HepG2 (cell line): ENCODE measurements around the gene PIGZ. TPM values are rescaled to one million over a fixed set of nuclear protein-coding genes. Genes with fewer than 3 reads are reported as not detected.

Source experiments
- ATAC-seq: fragments of 200-7000 bp; cut with Tn5 transposase; 3 replicates; pipeline ENCODE4 v1.9.1; 2020; ENCODE audit warnings: mild to moderate bottlenecking, moderate library complexity
- BruUV-seq: library from RNA; stranded (reverse); fragments of 400-500 nt; replicated peaks from 2 replicates; lab custom pipeline; 2021; lab: Mats Ljungman, UMichigan
- CTCF ChIA-PET: fragments of 300-600 bp; formaldehyde crosslinking; extraction: SDS; loops from one replicate; lab custom pipeline; 2021; ENCODE audit warnings: low total read pairs, inconsistent platforms, low intra/inter-chr PET ratio; lab: Yijun Ruan, JAX
- POLR2A ChIA-PET: fragments of 350-600 bp; sonication (Branson Sonifier 250); formaldehyde crosslinking; loops from one replicate; lab custom pipeline; 2020; ENCODE audit warnings: antibody characterized with exemption, inconsistent platforms; lab: Yijun Ruan, JAX
- DNase-seq: peaks from one replicate; pipeline ENCODE4 v3.0.0-alpha.2; 2015; ENCODE audit warnings: low spot score
- FAIRE-seq: peaks from 3 replicates; lab custom pipeline; 2011; peaks lifted over from hg19 to GRCh38; lab: Jason Lieb, UNC
- H2AFZ ChIP-seq: one replicate; pipeline ENCODE4 v1.6.1; 2011; ENCODE audit warnings: low read length, inconsistent platforms
- H3K27ac ChIP-seq: fragments of 300-600 bp; 3 replicates; pipeline ENCODE4 v1.8.0; 2011; ENCODE audit warnings: mixed run types, mild to moderate bottlenecking, mixed read lengths, low read length, inconsistent platforms; ENCODE audit not compliant: insufficient read depth; ENCODE audit errors: extremely low read length
- H3K27me3 ChIP-seq, 2 experiments: fragments of 200-600 bp in 1 of 2; 2 replicates in 1 of 2; 3 replicates in 1 of 2; pipeline versions ENCODE4 v1.6.0 to v1.8.0; 2011; ENCODE audit warnings: low read length in 2 of 2, mild to moderate bottlenecking in 2 of 2, moderate library complexity in 2 of 2, inconsistent platforms in 1 of 2; ENCODE audit not compliant: insufficient read depth in 2 of 2, control insufficient read depth in 1 of 2
- H3K36me3 ChIP-seq, 2 experiments: fragments of 200-600 bp in 1 of 2; replicated peaks in 1 of 2; 2 replicates in 1 of 2; 3 replicates in 1 of 2; pipeline versions ENCODE4 v1.5.1 to v1.8.0; 2011; ENCODE audit warnings: low read length in 2 of 2, inconsistent platforms in 1 of 2; ENCODE audit not compliant: insufficient read depth in 2 of 2, control insufficient read depth in 1 of 2
- H3K4me1 ChIP-seq: 2 replicates; pipeline ENCODE4 v1.5.1; 2012; ENCODE audit warnings: low read length, inconsistent platforms; ENCODE audit not compliant: insufficient read depth
- H3K4me2 ChIP-seq: 2 replicates; pipeline ENCODE4 v1.6.0; 2011; ENCODE audit warnings: low read depth, low read length, inconsistent platforms
- H3K4me3 ChIP-seq, 3 experiments: fragments of 200-600 bp in 1 of 3; sonication (generic), shearing (Covaris generic) in 1 of 3; replicated peaks in 1 of 3; 2 replicates each; pipeline ENCODE4 v1.5.1; 2011 to 2016; ENCODE audit warnings: low read length in 3 of 3, inconsistent platforms in 2 of 3, low read depth in 2 of 3, mild to moderate bottlenecking in 2 of 3, control low read depth in 1 of 3, mixed read lengths in 1 of 3; ENCODE audit not compliant: insufficient read depth in 1 of 3
- H3K79me2 ChIP-seq: one replicate; pipeline ENCODE4 v1.6.1; 2011; ENCODE audit warnings: low read length, inconsistent platforms; ENCODE audit not compliant: insufficient read depth
- H3K9ac ChIP-seq: 2 replicates; pipeline ENCODE4 v1.6.0; 2011; ENCODE audit warnings: mild to moderate bottlenecking, low read depth, low read length, inconsistent platforms; ENCODE audit not compliant: insufficient read depth
- H3K9me3 ChIP-seq: 2 replicates; pipeline ENCODE4 v1.5.1; 2012; ENCODE audit warnings: mild to moderate bottlenecking, low read length
- H4K20me1 ChIP-seq: 2 replicates; pipeline ENCODE4 v1.6.0; 2011; ENCODE audit warnings: inconsistent platforms, mild to moderate bottlenecking, low read length, moderate library complexity; ENCODE audit not compliant: insufficient read depth
- ATM ChIP-seq: fragments of 450-650 bp; IDR thresholded peaks from 2 replicates; pipeline ENCODE4 v1.7.1; 2017; ENCODE audit warnings: mild to moderate bottlenecking, borderline replicate concordance
- HIVEP1 ChIP-seq: sonication (generic); formaldehyde crosslinking; IDR thresholded peaks from 2 replicates; pipeline ENCODE4 v1.4.0; 2020; ENCODE audit warnings: mild to moderate bottlenecking, missing genetic modification reagents
- MXD3 ChIP-seq: IDR thresholded peaks from 2 replicates; pipeline ENCODE4 v1.6.1; 2016; ENCODE audit warnings: mild to moderate bottlenecking, missing biosample characterization, missing genetic modification reagents
- THAP9 ChIP-seq: sonication (generic); formaldehyde crosslinking; IDR thresholded peaks from 2 replicates; pipeline ENCODE4; 2020; ENCODE audit warnings: missing genetic modification reagents, mild to moderate bottlenecking, borderline replicate concordance
- ZNF234 ChIP-seq: sonication (generic); formaldehyde crosslinking; conservative IDR thresholded peaks from 2 replicates; pipeline ENCODE4 v1.5.1; 2020; ENCODE audit warnings: mild to moderate bottlenecking, missing genetic modification reagents
- ZNF607 ChIP-seq: sonication (generic); formaldehyde crosslinking; IDR thresholded peaks from 2 replicates; pipeline ENCODE4 v1.5.1; 2020; ENCODE audit warnings: missing genetic modification reagents, mild to moderate bottlenecking, borderline replicate concordance
- ZNF740 ChIP-seq: sonication (generic); formaldehyde crosslinking; IDR thresholded peaks from 2 replicates; pipeline ENCODE4 v1.4.0; 2020; ENCODE audit warnings: missing genetic modification reagents
- ZNF790 ChIP-seq: sonication (generic); formaldehyde crosslinking; IDR thresholded peaks from 2 replicates; pipeline ENCODE4 v1.8.0; 2022; ENCODE audit warnings: missing genetic modification reagents, mild to moderate bottlenecking, borderline replicate concordance
- WGBS: methylation state at CpG from one replicate; pipeline ENCODE4 v1.1.6; 2017; ENCODE audit warnings: low lambda C conversion rate; 5-methylcytosine and 5-hydroxymethylcytosine counted together
- in situ Hi-C: cut with HindIII; loops from 2 replicates; pipeline ENCODE4 v1.10.0; 2017; ENCODE audit warnings: low pct_unique_long_range_greater_than_20kb; ENCODE audit not compliant: extremely low pct_ligation_motif_present
- intact Hi-C: fragments of 100-400 bp; cut with micrococcal nuclease; formaldehyde crosslinking; loops from one replicate; pipeline ENCODE4 v1.10.0; 2022; ENCODE audit not compliant: unreplicated experiment
- polyA plus RNA-seq, 8 experiments: library from polyadenylated mRNA; depleted of rRNA in 3 of 8; stranded (reverse) in 7 of 8; unstranded in 1 of 8; fragments of >200 nt; fragmentation: Illumina TruSeq in 4 of 8; extraction: Trizol in 4 of 8; gene quantifications; 2 replicates each; pipeline versions ENCODE4 v1.2.1 to v1.2.3, GENCODE V29; 2011 to 2016; ENCODE audit warnings: low read depth in 4 of 8, missing spikeins in 1 of 8, mixed read lengths in 1 of 8; ENCODE audit not compliant: insufficient read depth in 1 of 8
- total RNA-seq, 5 experiments: library from RNA; depleted of rRNA; stranded (reverse); fragments of >200 nt; fragmentation: Illumina TruSeq; extraction: Trizol; gene quantifications; 2 replicates each; pipeline ENCODE4 v1.2.3, GENCODE V29; 2016; ENCODE audit warnings: low read depth in 1 of 5

Gene PIGZ
- total and polyA plus RNA-seq, 2 of the 13 experiments (the other 11 are each of a cell fraction or from before 2014, with no cell fraction given): 4.7 to 60.5 TPM

GRCh38 chr3:197001106-197001971 lies 32.7 kb upstream of the PIGZ start:
- DNase-seq (no peak), FAIRE-seq (no peak), ATAC-seq (no peak)
- POLR2A ChIA-PET: no interaction called here
- H2AFZ ChIP-seq: no peak overlapping the region
- in situ Hi-C loops (no loop called here), intact Hi-C loops (no loop called here)
- H3K36me3 ChIP-seq: no peaks in the 10 kb centered on the region
- no peaks in the 10 kb centered on the region for H3K9me3 ChIP-seq
- no peaks in the 10 kb centered on the region for H3K79me2 ChIP-seq
- 95% methylated on average over 16 of the region's 20 CpGs for WGBS
- no peak for TF ChIP-seq THAP9 (CRISPR knock-in tag)
- TF ChIP-seq ZNF790 (CRISPR knock-in tag): no peak
- no peak for TF ChIP-seq ZNF607 (CRISPR knock-in tag)
- H3K9ac ChIP-seq: no peak overlapping the region
- no peaks in the 10 kb centered on the region for H4K20me1 ChIP-seq
- H3K4me2 ChIP-seq: no peak overlapping the region
- BruUV-seq: no TSS peak
- H3K27ac ChIP-seq: no peak overlapping the region
- H3K4me1 ChIP-seq: peaks cover 29% of the 10 kb centered on the region
- no peak overlapping the region for H3K4me3 ChIP-seq
- no peaks in the 10 kb centered on the region for H3K27me3 ChIP-seq
- CTCF ChIA-PET: no interaction called here

- H3K36me3 ChIP-seq: no peaks in the 10 kb centered on the region
- H3K79me2 ChIP-seq: no peaks in the 10 kb centered on the region
- no peaks in the 10 kb centered on the region for H3K27me3 ChIP-seq
- H3K9me3 ChIP-seq: no peaks in the 10 kb centered on the region
- no peak overlapping the region for H3K27ac ChIP-seq
- H3K9ac ChIP-seq: no peak overlapping the region
- no peaks in the 10 kb centered on the region for H4K20me1 ChIP-seq
- no TSS peak for BruUV-seq
- peaks cover 40% of the 10 kb centered on the region for H3K4me1 ChIP-seq
- no peak for ATAC-seq
- CTCF ChIA-PET: no interaction called here
- TF ChIP-seq MXD3 (CRISPR knock-in tag) (no peak), ZNF740 (CRISPR knock-in tag) (no peak), ZNF234 (CRISPR knock-in tag) (no peak), HIVEP1 (CRISPR knock-in tag) (no peak), ATM (no peak)
- no peak for FAIRE-seq
- 90% methylated on average over 4 of the region's 5 CpGs for WGBS
- no peak overlapping the region for H3K4me3 ChIP-seq
- no peak for DNase-seq
- intact Hi-C loops: no loop called here
- H3K4me2 ChIP-seq: no peak overlapping the region
- POLR2A ChIA-PET: no interaction called here
- no peak overlapping the region for H2AFZ ChIP-seq
- in situ Hi-C loops: no loop called here
Observed at GRCh38 chr3:197000211-197000610, 31.6 kb upstream of the PIGZ start.
